Thymus (tissue), 11 donors: ENCODE results near the gene HCFC1. TPM values are rescaled to one million over a fixed set of nuclear protein-coding genes. Genes with fewer than 3 reads are reported as not detected.

Experiments
- DNase-seq, 9 donors: peaks; one replicate each; pipeline ENCODE4 v3.0.0-alpha.2; 2013; ENCODE audit warnings: low spot score in 9 of 9, low read depth in 6 of 9, missing footprints in 1 of 9
- H3K27ac ChIP-seq, 2 donors: one replicate each; pipeline ENCODE4 v1.5.1; 2013; ENCODE audit warnings: control low read depth in 1 of 2, low read depth in 1 of 2, low read length in 1 of 2, mild to moderate bottlenecking in 1 of 2, moderate library complexity in 1 of 2
- H3K27me3 ChIP-seq, 2 donors: one replicate each; pipeline ENCODE4 v1.5.1; 2013; ENCODE audit warnings: low read length in 1 of 2; ENCODE audit not compliant: control insufficient read depth in 2 of 2, insufficient read depth in 1 of 2
- H3K36me3 ChIP-seq, 2 donors: one replicate each; pipeline ENCODE4 v1.5.1; 2013; ENCODE audit warnings: low read length in 1 of 2, mild to moderate bottlenecking in 1 of 2, moderate library complexity in 1 of 2; ENCODE audit not compliant: control insufficient read depth in 2 of 2, insufficient read depth in 2 of 2
- H3K4me1 ChIP-seq, 2 donors: one replicate each; pipeline ENCODE4 v1.5.1; 2013; ENCODE audit warnings: low read length in 2 of 2; ENCODE audit not compliant: control insufficient read depth in 2 of 2, insufficient read depth in 2 of 2
- H3K4me3 ChIP-seq, 2 donors: one replicate each; pipeline ENCODE4 v1.5.1; 2013; ENCODE audit warnings: low read length in 2 of 2, control low read depth in 1 of 2, mild to moderate bottlenecking in 1 of 2
- H3K9me3 ChIP-seq, 2 donors: one replicate each; pipeline ENCODE4 v1.5.1; 2013; ENCODE audit warnings: low read length in 1 of 2, mild to moderate bottlenecking in 1 of 2; ENCODE audit not compliant: control insufficient read depth in 2 of 2, insufficient read depth in 1 of 2
- WGBS: extraction: QIAGEN DNeasy Blood & Tissue Kit; methylation state at CpG from one replicate; pipeline ENCODE4 v1.1.7; 2013; 5-methylcytosine and 5-hydroxymethylcytosine counted together
- polyA plus RNA-seq: library from polyadenylated mRNA; stranded (reverse); fragments of 200-250 nt; gene quantifications from one replicate; pipeline ENCODE4 v1.2.3, GENCODE V29; 2013
- total RNA-seq: library from RNA; stranded (reverse); fragments of 120-200 nt; gene quantifications from one replicate; pipeline ENCODE4 v1.2.4, GENCODE V29; 2013
- donor health status: healthy.

HCFC1 gene
- total and polyA plus RNA-seq, 2 donors: 12.7 to 21.9 TPM

- Histone ChIP-seq H3K27me3 (peaks cover 0 to 13% of the 10 kb centered on the region in 2 donors), H3K4me1 (peaks cover 25 to 50% of the 10 kb centered on the region in 2 donors), H3K27ac (peak overlapping the region; percentile 99 to 100), H3K4me3 (peak overlapping the region; percentile 62 to 98), H3K36me3 (peaks cover 0 to 19% of the 10 kb centered on the region in 2 donors), H3K9me3 (no peaks in the 10 kb centered on the region)
- WGBS: under 1% methylated on average over 49 of the region's 49 CpGs
- peak in 3 of 9 donors; percentile 64 to 80 (median 67) for DNase-seq
Observed at GRCh38 chrX:153970357-153971123, 1.1 kb downstream of the HCFC1 start.

GRCh38 chrX:153969904-153970356, 1.7 kb downstream of the HCFC1 start:
- H3K36me3 ChIP-seq: peaks cover 0 to 23% of the 10 kb centered on the region in 2 donors
- peaks cover 0 to 13% of the 10 kb centered on the region in 2 donors for H3K27me3 ChIP-seq
- WGBS: under 1% methylated on average over 26 of the region's 26 CpGs
- H3K4me1 ChIP-seq: peaks cover 30 to 56% of the 10 kb centered on the region in 2 donors
- H3K4me3 ChIP-seq: peak overlapping the region; percentile 62 to 98
- H3K9me3 ChIP-seq: no peaks in the 10 kb centered on the region
- peak overlapping the region; percentile 91 to 94 for H3K27ac ChIP-seq
- DNase-seq: no peak

DNA sequence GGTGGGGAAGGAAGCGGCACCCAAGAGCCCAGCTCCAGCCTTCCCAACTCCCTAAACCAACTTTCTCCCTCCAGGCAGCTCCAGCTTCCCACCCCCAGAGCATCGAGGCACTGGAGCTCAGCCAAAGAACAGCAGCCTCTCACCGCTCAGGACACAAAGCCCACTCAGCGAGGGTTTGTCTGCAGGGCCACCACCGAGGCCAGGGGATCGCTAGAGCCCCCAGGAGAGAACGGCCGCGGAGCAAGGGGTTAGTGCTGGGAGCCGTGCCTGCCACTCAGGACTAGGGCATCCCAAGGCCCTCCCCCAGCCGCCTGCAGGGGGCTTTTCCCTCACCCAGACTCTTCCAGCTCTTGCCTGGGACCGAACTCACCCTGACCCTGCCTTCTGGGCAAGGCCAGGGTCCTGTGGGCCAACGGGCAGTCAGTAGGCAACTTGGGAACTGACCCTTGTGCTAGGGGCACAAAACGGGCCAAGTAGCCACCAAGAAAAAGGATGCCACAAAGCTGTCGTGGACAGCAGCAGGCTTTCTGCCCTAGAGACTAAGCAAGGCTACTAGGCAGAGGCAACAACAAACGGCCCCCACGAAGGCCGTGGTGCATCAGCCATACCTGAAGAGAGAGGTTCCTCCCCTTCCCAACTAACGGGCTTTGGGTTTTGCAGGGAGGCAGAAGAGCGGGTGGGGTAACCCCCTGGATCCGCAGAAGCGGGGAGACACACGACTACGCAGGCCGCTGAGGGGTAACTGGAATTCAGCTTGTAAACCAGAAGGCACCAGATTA, 2.3 kb downstream of the HCFC1 start:
- peak in 1 of 9 donors; percentile 48 for DNase-seq
- WGBS: 5% methylated on average over 25 of the region's 25 CpGs
- H3K4me1 ChIP-seq: peaks cover 25 to 55% of the 10 kb centered on the region in 2 donors

GRCh38 chrX:153968754-153969124, 2.9 kb downstream of the HCFC1 start:
- Histone ChIP-seq H3K27ac (peak overlapping the region; percentile 91 to 94), H3K27me3 (peaks cover 0 to 4% of the 10 kb centered on the region in 2 donors), H3K4me1 (peaks cover 20 to 49% of the 10 kb centered on the region in 2 donors), H3K36me3 (peaks cover 10 to 35% of the 10 kb centered on the region in 2 donors), H3K9me3 (no peaks in the 10 kb centered on the region), H3K4me3 (peak overlapping the region; percentile 62 to 98)
- peak in 3 of 9 donors; percentile 79 to 89 (median 79) for DNase-seq
- WGBS: under 1% methylated on average over 12 of the region's 12 CpGs

More for the DNA sequence above, 2.3 kb downstream of the HCFC1 start:
- Histone ChIP-seq H3K9me3 (no peaks in the 10 kb centered on the region), H3K4me3 (peak overlapping the region; percentile 62 to 98), H3K36me3 (peaks cover 5 to 29% of the 10 kb centered on the region in 2 donors), H3K27ac (peak overlapping the region; percentile 91 to 94), H3K27me3 (peaks cover 0 to 7% of the 10 kb centered on the region in 2 donors)

DNA sequence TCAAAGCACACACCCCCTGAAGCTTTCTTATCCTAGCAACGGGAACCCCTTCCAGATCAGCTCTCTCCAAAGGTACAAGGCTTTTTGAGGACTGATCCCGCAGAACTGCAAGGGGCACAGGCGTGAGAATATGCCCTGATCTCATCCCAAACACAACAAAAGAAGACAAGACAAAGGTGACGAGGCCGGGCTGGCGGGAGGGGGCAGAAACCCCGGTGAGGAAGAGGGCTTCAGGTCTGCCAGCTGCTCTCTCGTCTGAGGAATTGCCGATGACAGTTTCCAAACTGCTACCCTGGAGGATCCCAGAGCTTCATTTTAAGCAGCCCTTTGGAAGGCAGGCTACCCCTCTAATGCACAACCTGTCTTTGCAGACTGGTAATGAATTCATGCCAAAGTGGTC, 3.4 kb downstream of the HCFC1 start:
- Histone ChIP-seq H3K27ac (peak overlapping the region; percentile 91 to 94), H3K36me3 (peaks cover 15 to 39% of the 10 kb centered on the region in 2 donors), H3K4me1 (peaks cover 20 to 44% of the 10 kb centered on the region in 2 donors), H3K9me3 (no peaks in the 10 kb centered on the region), H3K27me3 (peaks cover 0 to 2% of the 10 kb centered on the region in 2 donors), H3K4me3 (peak overlapping the region; percentile 62 to 98)
- 17% methylated on average over 9 of the region's 9 CpGs for WGBS
- DNase-seq: peak in 1 of 9 donors; percentile 37

- Histone ChIP-seq H3K4me1 (peaks cover 20 to 44% of the 10 kb centered on the region in 2 donors), H3K27me3 (peaks cover 0 to 2% of the 10 kb centered on the region in 2 donors), H3K36me3 (peaks cover 21 to 45% of the 10 kb centered on the region in 2 donors), H3K9me3 (no peaks in the 10 kb centered on the region), H3K27ac (peak overlapping the region; percentile 91 to 94), H3K4me3 (peak overlapping the region; percentile 62 to 98)
- 28% methylated on average over 16 of the region's 16 CpGs for WGBS
- DNase-seq: peak in 1 of 9 donors; percentile 66
Observed at GRCh38 chrX:153967536-153968224, 3.9 kb downstream of the HCFC1 start.

DNA sequence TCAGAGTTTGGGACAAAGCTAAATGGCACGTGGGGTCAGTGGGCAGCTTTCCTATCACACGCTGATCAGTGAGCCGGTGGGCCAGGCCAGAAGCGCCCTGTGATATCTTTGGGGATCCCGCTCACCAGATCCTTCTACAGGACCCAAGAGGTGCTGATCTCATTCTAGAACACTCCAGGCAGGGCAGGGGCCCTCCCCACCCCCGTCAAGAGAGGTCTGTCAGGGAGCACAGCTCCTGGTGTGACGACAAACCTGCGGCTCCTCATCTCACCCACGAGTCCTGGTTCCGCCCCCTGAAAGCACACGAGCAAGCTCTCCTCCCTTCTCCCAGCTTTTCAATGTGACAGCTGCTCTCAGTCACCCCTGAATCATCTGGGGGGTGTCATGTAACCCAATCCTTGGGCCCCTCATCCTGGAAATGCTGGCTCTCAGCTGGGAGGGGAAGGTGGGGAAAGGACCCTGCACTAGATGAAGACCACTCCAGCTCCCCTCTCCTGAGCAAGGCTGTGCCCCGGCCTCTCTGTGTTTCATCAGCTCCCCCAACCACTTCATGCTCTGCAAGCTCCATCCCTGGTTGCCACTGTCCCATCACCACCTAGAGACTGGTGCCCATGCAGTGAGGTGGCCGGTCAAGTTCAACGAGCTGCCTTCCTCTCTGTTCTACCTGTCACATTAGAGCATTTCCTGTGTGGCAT, 4.6 kb downstream of the HCFC1 start:
- Histone ChIP-seq H3K27me3 (peaks cover 0 to 2% of the 10 kb centered on the region in 2 donors), H3K4me1 (peaks cover 20 to 44% of the 10 kb centered on the region in 2 donors), H3K4me3 (peak overlapping the region; percentile 62 to 98), H3K36me3 (peaks cover 26 to 52% of the 10 kb centered on the region in 2 donors), H3K27ac (peak overlapping the region; percentile 91 to 94), H3K9me3 (no peaks in the 10 kb centered on the region)
- peak in 1 of 9 donors; percentile 19 for DNase-seq
- 65% methylated on average over 14 of the region's 14 CpGs for WGBS

DNA sequence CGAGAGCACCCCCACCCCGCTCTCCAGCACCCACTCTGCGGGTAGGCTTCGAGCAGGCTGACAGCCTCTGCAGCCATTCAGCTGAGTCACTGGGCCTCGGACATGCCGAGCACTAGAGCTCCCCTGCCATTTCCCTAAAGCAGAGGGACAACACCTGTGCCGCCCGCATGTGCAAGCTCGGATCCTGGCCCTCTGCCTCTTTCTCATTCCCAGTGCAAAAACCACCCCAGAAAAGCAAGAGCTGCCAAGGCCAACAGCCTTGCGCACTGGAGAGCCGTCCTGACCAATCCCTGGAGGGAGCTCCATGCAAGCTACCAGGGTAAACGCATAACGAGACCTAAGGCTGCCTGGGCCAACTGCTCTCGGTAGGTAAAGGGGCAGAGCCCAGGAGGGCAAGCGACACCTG, 5.3 kb downstream of the HCFC1 start:
- H3K4me1 ChIP-seq: peaks cover 20 to 44% of the 10 kb centered on the region in 2 donors
- no peak overlapping the region for H3K4me3 ChIP-seq
- no peak for DNase-seq
- WGBS: 82% methylated on average over 15 of the region's 15 CpGs
- H3K27me3 ChIP-seq: peaks cover 0 to under 1% of the 10 kb centered on the region in 2 donors
- H3K27ac ChIP-seq: peak overlapping the region in 1 of 2 donors; percentile 43
- H3K36me3 ChIP-seq: peaks cover 33 to 59% of the 10 kb centered on the region in 2 donors
- no peaks in the 10 kb centered on the region for H3K9me3 ChIP-seq
